Measurements from ENCODE around the gene ENTREP1.

DNA sequence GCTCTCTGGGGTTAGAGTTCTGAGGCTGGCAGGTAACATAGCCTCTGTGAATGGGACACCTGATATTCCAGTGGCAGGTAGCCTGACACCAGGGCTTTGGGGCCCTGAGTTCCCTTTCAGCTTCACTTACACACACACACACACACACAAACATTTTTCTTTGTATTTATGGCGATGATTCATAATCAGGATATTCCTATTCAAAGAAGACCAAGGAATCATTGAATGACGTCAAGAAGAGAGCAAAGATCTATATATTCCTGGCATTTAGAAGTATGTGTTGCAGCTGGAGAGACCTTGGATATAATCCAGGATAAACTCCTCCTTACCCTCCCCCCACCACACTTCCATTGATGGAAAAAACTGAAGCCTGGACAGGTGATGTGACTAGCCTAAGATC is 7.9 kb upstream of the ENTREP1 start:
- TF ChIP-seq CTCF (conservative IDR thresholded peaks at IDR 0.05; ENCODE audit: low read depth in 2 of 2): no peak
- TF ChIP-seq POLR2AphosphoS5 (IDR thresholded peaks at IDR 0.05; ENCODE audit: low read depth): no peak
- TF ChIP-seq, protein P1, sequence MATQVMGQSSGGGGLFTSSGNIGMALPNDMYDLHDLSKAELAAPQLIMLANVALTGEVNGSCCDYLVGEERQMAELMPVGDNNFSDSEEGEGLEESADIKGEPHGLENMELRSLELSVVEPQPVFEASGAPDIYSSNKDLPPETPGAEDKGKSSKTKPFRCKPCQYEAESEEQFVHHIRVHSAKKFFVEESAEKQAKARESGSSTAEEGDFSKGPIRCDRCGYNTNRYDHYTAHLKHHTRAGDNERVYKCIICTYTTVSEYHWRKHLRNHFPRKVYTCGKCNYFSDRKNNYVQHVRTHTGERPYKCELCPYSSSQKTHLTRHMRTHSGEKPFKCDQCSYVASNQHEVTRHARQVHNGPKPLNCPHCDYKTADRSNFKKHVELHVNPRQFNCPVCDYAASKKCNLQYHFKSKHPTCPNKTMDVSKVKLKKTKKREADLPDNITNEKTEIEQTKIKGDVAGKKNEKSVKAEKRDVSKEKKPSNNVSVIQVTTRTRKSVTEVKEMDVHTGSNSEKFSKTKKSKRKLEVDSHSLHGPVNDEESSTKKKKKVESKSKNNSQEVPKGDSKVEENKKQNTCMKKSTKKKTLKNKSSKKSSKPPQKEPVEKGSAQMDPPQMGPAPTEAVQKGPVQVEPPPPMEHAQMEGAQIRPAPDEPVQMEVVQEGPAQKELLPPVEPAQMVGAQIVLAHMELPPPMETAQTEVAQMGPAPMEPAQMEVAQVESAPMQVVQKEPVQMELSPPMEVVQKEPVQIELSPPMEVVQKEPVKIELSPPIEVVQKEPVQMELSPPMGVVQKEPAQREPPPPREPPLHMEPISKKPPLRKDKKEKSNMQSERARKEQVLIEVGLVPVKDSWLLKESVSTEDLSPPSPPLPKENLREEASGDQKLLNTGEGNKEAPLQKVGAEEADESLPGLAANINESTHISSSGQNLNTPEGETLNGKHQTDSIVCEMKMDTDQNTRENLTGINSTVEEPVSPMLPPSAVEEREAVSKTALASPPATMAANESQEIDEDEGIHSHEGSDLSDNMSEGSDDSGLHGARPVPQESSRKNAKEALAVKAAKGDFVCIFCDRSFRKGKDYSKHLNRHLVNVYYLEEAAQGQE (IDR thresholded peaks at IDR 0.05; ENCODE audit: unreplicated experiment): no peak
- no peak for TF ChIP-seq EZH2 (IDR thresholded peaks at IDR 0.05; ENCODE audit: low read depth, unreplicated experiment)
- no peak for TF ChIP-seq EZH2phosphoT487 (IDR thresholded peaks at IDR 0.05; ENCODE audit: unreplicated experiment)
- TF ChIP-seq JUNB (IDR thresholded peaks at IDR 0.05; ENCODE audit: unreplicated experiment): no peak
- no peak for TF ChIP-seq NANOG (IDR thresholded peaks at IDR 0.05; ENCODE audit: borderline replicate concordance)
- no peak for TF ChIP-seq CREB1 (CRISPR knock-in tag; IDR thresholded peaks at IDR 0.05; ENCODE audit: low read depth)
- no peak for TF ChIP-seq ZNF114 (CRISPR knock-in tag; IDR thresholded peaks at IDR 0.05)
- TF ChIP-seq ZNF331 (CRISPR knock-in tag; IDR thresholded peaks at IDR 0.05; ENCODE audit: low read depth): no peak

All from GM23338 (cell line).